Psoas muscle (tissue), 8 donors: ENCODE data around the gene SSH2. TPM values are rescaled to one million over a fixed set of nuclear protein-coding genes. Genes with fewer than 3 reads are reported as not detected.

Experiments
- ATAC-seq, 4 donors: fragments of 200-7000 bp; cut with Tn5 transposase; one replicate each; pipeline ENCODE4 v1.9.1; 2020; ENCODE audit warnings: moderate library complexity in 3 of 4, mild to moderate bottlenecking in 2 of 4
- DNase-seq, 2 donors: peaks; one replicate each; pipeline ENCODE4 v3.0.0-alpha.2; 2020
- H3K27ac ChIP-seq: fragments of 200-600 bp; one replicate; pipeline ENCODE4 v1.8.0; 2022
- H3K27me3 ChIP-seq, 3 donors: fragments of 200-600 bp in 1 of 3; one replicate each; pipeline versions ENCODE4 v1.6.1 to v1.8.0; 2013 to 2022; ENCODE audit warnings: low read length in 2 of 3, mild to moderate bottlenecking in 2 of 3, moderate library complexity in 1 of 3; ENCODE audit not compliant: insufficient read depth in 3 of 3
- H3K36me3 ChIP-seq, 2 donors: fragments of 200-600 bp in 1 of 2; one replicate each; pipeline versions ENCODE4 v1.6.1 to v1.8.0; 2013 to 2022; ENCODE audit warnings: low read depth in 1 of 2, mild to moderate bottlenecking in 1 of 2, moderate library complexity in 1 of 2; ENCODE audit not compliant: insufficient read depth in 1 of 2
- H3K4me1 ChIP-seq: fragments of 200-600 bp; one replicate; pipeline ENCODE4 v1.8.0; 2022
- H3K4me3 ChIP-seq: fragments of 200-600 bp; one replicate; pipeline ENCODE4 v1.8.0; 2022; ENCODE audit warnings: mild to moderate bottlenecking
- H3K9me3 ChIP-seq: fragments of 200-600 bp; one replicate; pipeline ENCODE4 v1.8.0; 2022
- WGBS, 3 donors: extraction: QIAGEN DNeasy Blood & Tissue Kit; methylation state at CpG; one replicate each; pipeline versions ENCODE4 v1.1.6 to v1.1.7; 2013; 5-methylcytosine and 5-hydroxymethylcytosine counted together
- intact Hi-C, 2 donors: fragments of 100-400 bp; cut with DNase I; formaldehyde crosslinking; loops; one replicate each; pipeline versions ENCODE4 v1.11.0 to v1.14.2; 2022
- polyA plus RNA-seq, 3 donors: library from polyadenylated mRNA; stranded (reverse); fragments of 200-250 nt; gene quantifications; one replicate each; pipeline ENCODE4 v1.2.3, GENCODE V29; 2013
- total RNA-seq, 4 donors: library from RNA; stranded (reverse); fragmentation: NEBNext Ultra II Directional in 2 of 4; extraction: Animal tissue kit (Norgen Biotek cat#: 25700) in 2 of 4; gene quantifications; one replicate each; pipeline versions ENCODE4 v1.2.1 to v1.2.4, GENCODE V29; 2021 to 2023
- TF ChIP-seq, protein P1 (sequence below): fragments of 200-600 bp; IDR thresholded peaks from one replicate; pipeline ENCODE4 v1.8.0; 2022; ENCODE audit warnings: antibody characterized with exemption
- donor health status: healthy with polysubstance abuse.
- donor health status: DM: no; HTN: no; CAD: no; lungs with moderate emphysema.
- donor health status: Bipolar disorder and iron deficiency.
- donor health status: healthy.
- donor health status: DM: yes; HTN: yes; CAD: no.
- donor health status: DM: no; HTN: no; CAD: no.
- donor health status: DM: no; HTN: no; CAD: no.
- donor health status: DM: yes; HTN: yes; CAD: no.

The SSH2 gene
- total and polyA plus RNA-seq, 7 donors: 28.0 to 168 (median 107) TPM

DNA sequence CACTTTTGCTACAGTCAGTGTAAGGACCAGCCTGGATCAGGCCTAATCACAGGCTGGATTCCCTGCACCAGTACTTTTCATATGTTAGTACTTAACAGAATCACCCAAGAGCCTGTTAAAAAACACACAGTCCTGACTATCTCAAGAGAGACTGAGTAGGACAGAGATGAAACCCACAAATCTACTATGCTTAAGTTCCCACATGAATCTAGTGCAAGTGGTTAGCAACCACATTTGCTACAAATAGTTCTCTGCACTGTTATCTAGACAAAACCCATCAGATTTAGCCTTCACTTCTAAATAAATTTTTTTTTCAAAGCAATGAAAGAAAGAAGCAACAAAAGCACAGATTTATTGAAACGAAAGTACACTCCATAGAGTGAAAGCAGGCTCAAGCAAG, 38.9 kb downstream of the SSH2 start:
- Histone ChIP-seq H3K27me3 (no peaks in the 10 kb centered on the region), H3K36me3 (no peaks in the 10 kb centered on the region), H3K27ac (no peak overlapping the region), H3K4me1 (no peaks in the 10 kb centered on the region), H3K9me3 (no peaks in the 10 kb centered on the region), H3K4me3 (no peak overlapping the region)
- WGBS, 3 donors: 91 to 98% (median 92%) methylated on average over 1 of the region's 1 CpG
- TF ChIP-seq, protein P1, sequence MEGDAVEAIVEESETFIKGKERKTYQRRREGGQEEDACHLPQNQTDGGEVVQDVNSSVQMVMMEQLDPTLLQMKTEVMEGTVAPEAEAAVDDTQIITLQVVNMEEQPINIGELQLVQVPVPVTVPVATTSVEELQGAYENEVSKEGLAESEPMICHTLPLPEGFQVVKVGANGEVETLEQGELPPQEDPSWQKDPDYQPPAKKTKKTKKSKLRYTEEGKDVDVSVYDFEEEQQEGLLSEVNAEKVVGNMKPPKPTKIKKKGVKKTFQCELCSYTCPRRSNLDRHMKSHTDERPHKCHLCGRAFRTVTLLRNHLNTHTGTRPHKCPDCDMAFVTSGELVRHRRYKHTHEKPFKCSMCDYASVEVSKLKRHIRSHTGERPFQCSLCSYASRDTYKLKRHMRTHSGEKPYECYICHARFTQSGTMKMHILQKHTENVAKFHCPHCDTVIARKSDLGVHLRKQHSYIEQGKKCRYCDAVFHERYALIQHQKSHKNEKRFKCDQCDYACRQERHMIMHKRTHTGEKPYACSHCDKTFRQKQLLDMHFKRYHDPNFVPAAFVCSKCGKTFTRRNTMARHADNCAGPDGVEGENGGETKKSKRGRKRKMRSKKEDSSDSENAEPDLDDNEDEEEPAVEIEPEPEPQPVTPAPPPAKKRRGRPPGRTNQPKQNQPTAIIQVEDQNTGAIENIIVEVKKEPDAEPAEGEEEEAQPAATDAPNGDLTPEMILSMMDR: no peak
- intact Hi-C loops: no loop called here
- DNase-seq: no peak
- no peak for ATAC-seq

DNA sequence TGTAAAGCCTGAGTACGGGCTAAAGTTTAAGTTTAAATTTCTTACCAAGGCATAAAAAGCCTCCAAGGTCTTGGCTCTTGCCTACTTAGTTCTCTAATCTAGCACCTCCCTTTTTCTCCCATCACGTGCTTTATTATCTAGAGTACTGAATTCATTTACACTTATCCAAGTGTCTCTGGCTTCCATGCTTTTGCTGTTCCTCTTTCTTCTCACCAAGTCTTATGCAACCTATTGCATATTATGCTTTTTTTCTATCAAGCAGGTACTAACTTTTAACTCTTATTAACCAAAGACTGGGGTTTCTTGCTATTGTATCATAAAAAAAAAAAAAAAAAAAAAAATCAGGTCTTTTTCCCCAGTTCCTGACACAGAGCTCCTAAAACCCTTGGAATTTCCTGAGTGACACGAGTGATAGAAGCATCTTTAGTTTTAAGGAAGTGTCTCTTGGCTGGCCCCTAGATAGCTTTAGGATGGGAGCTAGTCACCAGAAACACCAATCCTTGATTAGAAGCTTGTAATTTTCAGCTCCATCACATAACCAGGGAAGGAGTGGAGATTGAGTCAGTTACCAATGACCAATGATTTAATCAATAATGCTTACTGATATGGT, 44.9 kb downstream of the SSH2 start:
- 73 to 76% (median 76%) methylated on average over 3 of the region's 3 CpGs for WGBS, 3 donors
- Histone ChIP-seq H3K9me3 (no peaks in the 10 kb centered on the region), H3K27ac (no peak overlapping the region), H3K4me1 (peaks cover 4% of the 10 kb centered on the region), H3K36me3 (no peaks in the 10 kb centered on the region), H3K4me3 (no peak overlapping the region), H3K27me3 (no peaks in the 10 kb centered on the region)
- ATAC-seq: no peak
- TF ChIP-seq, protein P1: no peak
- intact Hi-C loops: no loop called here
- DNase-seq: no peak

DNA sequence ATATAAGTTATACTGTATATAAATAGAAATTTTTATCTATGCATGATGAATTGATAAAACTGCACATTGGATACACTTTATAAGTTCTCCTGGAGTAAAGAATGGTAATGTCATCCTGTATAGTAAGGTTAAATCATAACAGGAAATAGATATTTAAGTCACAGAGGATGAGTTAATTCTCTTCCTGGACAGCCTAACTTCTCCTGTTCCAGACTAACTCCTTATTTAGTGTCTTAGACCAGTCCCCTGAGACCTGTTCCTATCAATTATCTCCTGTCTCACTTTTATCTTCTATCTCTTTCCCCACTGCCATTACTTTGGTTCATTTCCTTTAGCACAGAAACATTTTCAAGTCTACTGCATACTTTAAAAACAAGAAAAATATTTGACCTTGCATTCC, 46.5 kb downstream of the SSH2 start:
- DNase-seq: no peak
- intact Hi-C loops: no loop called here
- H3K4me1 ChIP-seq: peaks cover 4% of the 10 kb centered on the region
- no peak overlapping the region for H3K4me3 ChIP-seq
- no peaks in the 10 kb centered on the region for H3K36me3 ChIP-seq
- TF ChIP-seq, protein P1: no peak
- H3K9me3 ChIP-seq: no peaks in the 10 kb centered on the region
- peak in 3 of 4 donors; percentile 42 to 68 (median 48) for ATAC-seq
- H3K27me3 ChIP-seq: no peaks in the 10 kb centered on the region
- H3K27ac ChIP-seq: no peak overlapping the region

DNA sequence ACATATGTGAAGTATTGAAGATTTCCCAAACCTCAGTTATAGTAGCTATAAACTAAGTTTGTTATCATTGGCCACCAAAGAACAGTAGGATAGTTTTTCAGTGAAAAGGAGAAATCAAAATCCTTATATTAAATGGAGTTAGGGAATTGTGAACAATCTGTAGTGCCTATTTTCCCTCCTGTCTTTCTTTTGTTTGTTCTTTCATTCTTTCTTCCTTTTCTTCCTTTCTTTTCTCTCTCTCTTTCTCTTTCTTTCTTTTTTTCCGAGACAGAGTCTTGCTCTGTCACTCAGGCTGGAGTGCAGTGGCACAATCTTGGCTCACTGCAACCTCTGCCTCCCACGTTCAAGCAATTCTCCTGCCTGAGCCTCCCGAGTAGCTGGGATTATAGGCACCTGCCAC, 48.8 kb downstream of the SSH2 start:
- Histone ChIP-seq H3K27me3 (no peaks in the 10 kb centered on the region), H3K4me1 (peaks cover 4% of the 10 kb centered on the region), H3K36me3 (no peaks in the 10 kb centered on the region), H3K27ac (no peak overlapping the region), H3K9me3 (no peaks in the 10 kb centered on the region), H3K4me3 (no peak overlapping the region)
- WGBS, 3 donors: 50 to 73% (median 64%) methylated on average over 3 of the region's 3 CpGs
- TF ChIP-seq, protein P1: no peak
- intact Hi-C loops: no loop called here
- ATAC-seq (no peak), DNase-seq (no peak)

DNA sequence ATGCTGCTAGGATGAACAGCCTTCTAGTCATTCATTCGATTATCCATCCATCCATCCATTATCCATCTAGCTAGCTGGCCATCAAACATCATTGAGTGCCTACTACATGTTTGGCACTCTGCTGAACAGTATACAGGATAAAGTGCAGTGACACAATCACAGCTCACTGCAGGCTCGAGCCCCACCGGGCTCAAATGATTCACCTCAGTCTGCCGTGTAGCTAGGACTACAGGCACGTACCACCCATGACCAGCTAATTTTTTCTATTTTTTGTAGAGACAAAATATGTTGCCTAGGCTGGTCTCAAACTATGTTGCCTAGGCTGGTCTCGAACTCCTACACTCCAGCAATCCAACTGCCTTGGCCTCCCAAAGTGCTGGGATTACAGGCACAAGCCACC, 50.0 kb downstream of the SSH2 start:
- TF ChIP-seq, protein P1: no peak
- Histone ChIP-seq H3K36me3 (no peaks in the 10 kb centered on the region), H3K27ac (no peak overlapping the region), H3K27me3 (no peaks in the 10 kb centered on the region), H3K4me1 (peaks cover 7% of the 10 kb centered on the region), H3K9me3 (no peaks in the 10 kb centered on the region), H3K4me3 (no peak overlapping the region)
- intact Hi-C loops: no loop called here
- DNase-seq (no peak), ATAC-seq (peak in 1 of 4 donors; percentile 34)
- WGBS, 3 donors: 86 to 92% (median 87%) methylated on average over 6 of the region's 6 CpGs
